Measurements from ENCODE around the gene STRA6. TPM values are rescaled to one million over a fixed set of nuclear protein-coding genes. Genes with fewer than 3 reads are reported as not detected.

The STRA6 gene
- polyA plus RNA-seq, 1 of the 3 experiments (the other 2 are of a cell fraction): 27.9 TPM

DNA sequence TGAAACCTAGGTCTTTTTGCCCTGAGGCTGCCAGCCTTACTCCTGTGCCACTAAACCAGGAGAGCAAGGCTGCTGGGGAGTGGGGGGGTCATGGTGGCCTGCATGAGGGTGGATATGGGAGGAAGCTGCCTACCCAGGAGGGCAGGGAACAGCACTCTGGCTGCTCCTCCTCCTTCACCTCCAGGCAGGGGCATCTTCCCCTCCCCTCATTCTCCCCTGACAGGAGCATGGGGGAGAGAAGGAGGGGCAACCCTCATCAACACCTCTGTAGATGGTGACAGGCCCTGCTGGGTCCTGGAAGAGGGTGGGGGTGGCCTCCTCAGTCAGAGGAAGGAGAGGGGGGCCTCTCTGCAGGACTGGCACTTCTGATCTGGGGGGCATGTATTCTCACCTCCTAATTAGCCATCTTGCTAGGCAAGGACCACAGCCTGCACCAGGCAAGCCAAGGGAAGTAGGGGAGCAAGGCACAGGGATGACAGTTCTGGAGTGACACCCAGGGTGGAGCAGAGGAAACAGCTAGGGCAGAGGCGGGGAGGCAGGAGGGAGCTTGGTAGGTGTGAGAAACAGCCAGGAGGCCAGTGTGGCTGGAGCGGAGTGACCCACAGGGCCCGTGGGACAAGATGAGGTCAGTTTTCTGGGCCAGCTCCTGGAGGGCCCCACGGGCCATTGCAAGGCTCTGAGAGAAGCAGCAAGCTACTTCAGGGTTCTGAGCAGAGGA, 38.5 kb upstream of the STRA6 start:
- CTCF ChIA-PET: interaction anchor here (1.1 to 2.6 kb wide), 5 partner anchors 9 to 105 kb away, joined by 3 to 14 read pairs (median 7); no protein-coding TSS in a partner anchor
- no peaks in the 10 kb centered on the region for H3K36me3 ChIP-seq (replicated peaks in 1 of 2; ENCODE audit: control insufficient read depth in 1 of 2, insufficient read depth in 2 of 2, low read length in 1 of 2)
- no peaks in the 10 kb centered on the region for H4K20me1 ChIP-seq (ENCODE audit: insufficient read depth)
- POLR2A ChIA-PET: interaction anchor here (1.0 to 2.1 kb wide), 3 partner anchors 13 to 50 kb away, joined by 3 to 5 read pairs (median 3); no protein-coding TSS in a partner anchor
- H3K9me2 ChIP-seq: no peaks in the 10 kb centered on the region
- H3K9ac ChIP-seq: no peak overlapping the region
- H3K4me2 ChIP-seq: peak overlapping the region; percentile 55
- no peak overlapping the region for H2AFZ ChIP-seq (ENCODE audit: low read depth)
- H3K4me3 ChIP-seq (ENCODE audit: low read depth in 2 of 2, low read length in 1 of 2): no peak overlapping the region
- H3K27me3 ChIP-seq (ENCODE audit: insufficient read depth): no peaks in the 10 kb centered on the region
- peak overlapping the region; percentile 70 to 97 for H3K27ac ChIP-seq (ENCODE audit: low read depth in 2 of 2, low read length in 1 of 2)
- peaks cover 52 to 68% of the 10 kb centered on the region in 2 experiments for H3K4me1 ChIP-seq (ENCODE audit: control insufficient read depth in 1 of 2, insufficient read depth in 2 of 2, low read depth in 1 of 2, low read length in 1 of 2)
- no peaks in the 10 kb centered on the region for H3F3A ChIP-seq (replicated peaks; ENCODE audit: insufficient read depth)
- DNase-seq: no peak
- TF ChIP-seq MXI1 (IDR thresholded peaks at IDR 0.05; ENCODE audit: low read depth, low read length) (no peak), TEAD4 (IDR thresholded peaks at IDR 0.05; ENCODE audit: borderline replicate concordance, insufficient read depth) (no peak), FOXM1 (IDR thresholded peaks at IDR 0.05; ENCODE audit: low read depth) (no peak)
- TF ChIP-seq, protein P1, sequence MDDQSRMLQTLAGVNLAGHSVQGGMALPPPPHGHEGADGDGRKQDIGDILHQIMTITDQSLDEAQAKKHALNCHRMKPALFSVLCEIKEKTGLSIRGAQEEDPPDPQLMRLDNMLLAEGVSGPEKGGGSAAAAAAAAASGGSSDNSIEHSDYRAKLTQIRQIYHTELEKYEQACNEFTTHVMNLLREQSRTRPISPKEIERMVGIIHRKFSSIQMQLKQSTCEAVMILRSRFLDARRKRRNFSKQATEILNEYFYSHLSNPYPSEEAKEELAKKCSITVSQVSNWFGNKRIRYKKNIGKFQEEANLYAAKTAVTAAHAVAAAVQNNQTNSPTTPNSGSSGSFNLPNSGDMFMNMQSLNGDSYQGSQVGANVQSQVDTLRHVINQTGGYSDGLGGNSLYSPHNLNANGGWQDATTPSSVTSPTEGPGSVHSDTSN (IDR thresholded peaks at IDR 0.05): no peak
- 87% methylated on average over 4 of the region's 4 CpGs for WGBS (ENCODE audit: low lambda C conversion rate)
- no peaks in the 10 kb centered on the region for H3K9me3 ChIP-seq
- H3K79me2 ChIP-seq (ENCODE audit: insufficient read depth): no peaks in the 10 kb centered on the region

- peak overlapping the region; percentile 55 for H3K4me2 ChIP-seq
- DNase-seq: peak; percentile 82
- H3F3A ChIP-seq (replicated peaks; ENCODE audit: insufficient read depth): no peaks in the 10 kb centered on the region
- no peak overlapping the region for H2AFZ ChIP-seq (ENCODE audit: low read depth)
- H3K27me3 ChIP-seq (ENCODE audit: insufficient read depth): no peaks in the 10 kb centered on the region
- no peak overlapping the region for H3K4me3 ChIP-seq (ENCODE audit: low read depth in 2 of 2, low read length in 1 of 2)
- POLR2A ChIA-PET: interaction anchor here (1.0 to 1.4 kb wide), 3 partner anchors 12 to 52 kb away, joined by 3 to 5 read pairs (median 3); no protein-coding TSS in a partner anchor
- peak overlapping the region; percentile 19; the same call in 1 of the 2 replicates for H3K9ac ChIP-seq
- no peaks in the 10 kb centered on the region for H3K9me3 ChIP-seq
- 4% methylated on average over 4 of the region's 5 CpGs for WGBS (ENCODE audit: low lambda C conversion rate)
- H4K20me1 ChIP-seq (ENCODE audit: insufficient read depth): no peaks in the 10 kb centered on the region
- no peaks in the 10 kb centered on the region for H3K9me2 ChIP-seq
- H3K27ac ChIP-seq (ENCODE audit: low read depth in 2 of 2, low read length in 1 of 2): peak overlapping the region; percentile 70 to 97
- peaks cover 49 to 59% of the 10 kb centered on the region in 2 experiments for H3K4me1 ChIP-seq (ENCODE audit: control insufficient read depth in 1 of 2, insufficient read depth in 2 of 2, low read depth in 1 of 2, low read length in 1 of 2)
- no peaks in the 10 kb centered on the region for H3K36me3 ChIP-seq (replicated peaks in 1 of 2; ENCODE audit: control insufficient read depth in 1 of 2, insufficient read depth in 2 of 2, low read length in 1 of 2)
- CTCF ChIA-PET: interaction anchor here (0.7 to 2.8 kb wide), 15 partner anchors 9 to 112 kb away, joined by 3 to 10 read pairs (median 4); no protein-coding TSS in a partner anchor
- H3K79me2 ChIP-seq (ENCODE audit: insufficient read depth): no peaks in the 10 kb centered on the region
- peak; percentile 27; the same call in 1 of the 2 replicates for TF ChIP-seq RCOR1 (IDR thresholded peaks at IDR 0.05; ENCODE audit: low read length)
- peak; percentile 76; the same call in 1 of the 2 replicates for TF ChIP-seq POLR2AphosphoS5 (IDR thresholded peaks at IDR 0.05; ENCODE audit: low read depth, low read length)
- TF ChIP-seq TCF12 (IDR thresholded peaks at IDR 0.05): peak; percentile 84
- TF ChIP-seq, protein P2, sequence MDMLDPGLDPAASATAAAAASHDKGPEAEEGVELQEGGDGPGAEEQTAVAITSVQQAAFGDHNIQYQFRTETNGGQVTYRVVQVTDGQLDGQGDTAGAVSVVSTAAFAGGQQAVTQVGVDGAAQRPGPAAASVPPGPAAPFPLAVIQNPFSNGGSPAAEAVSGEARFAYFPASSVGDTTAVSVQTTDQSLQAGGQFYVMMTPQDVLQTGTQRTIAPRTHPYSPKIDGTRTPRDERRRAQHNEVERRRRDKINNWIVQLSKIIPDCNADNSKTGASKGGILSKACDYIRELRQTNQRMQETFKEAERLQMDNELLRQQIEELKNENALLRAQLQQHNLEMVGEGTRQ (IDR thresholded peaks at IDR 0.05; ENCODE audit: borderline replicate concordance, low read depth, low read length): no peak
- peak; percentile 63 to 81; a peak in 3 of 4 replicates for TF ChIP-seq EP300 (IDR thresholded peaks at IDR 0.05; ENCODE audit: borderline replicate concordance in 1 of 2, low read depth in 1 of 2, low read length in 1 of 2)
- no peak for TF ChIP-seq EZH2phosphoT487 (IDR thresholded peaks at IDR 0.05; ENCODE audit: borderline replicate concordance, low read depth)
- TF ChIP-seq CHD2 (IDR thresholded peaks at IDR 0.05; ENCODE audit: low read length, partially characterized antibody): peak; percentile 75
- peak; percentile 100 for TF ChIP-seq NFIC (IDR thresholded peaks at IDR 0.05; ENCODE audit: borderline replicate concordance)
- no peak for TF ChIP-seq RFX5 (IDR thresholded peaks at IDR 0.05; ENCODE audit: low read length)
- no peak for TF ChIP-seq MXI1 (IDR thresholded peaks at IDR 0.05; ENCODE audit: low read depth, low read length)
- no peak for TF ChIP-seq ELF1 (IDR thresholded peaks at IDR 0.05)
- no peak for TF ChIP-seq GABPA (IDR thresholded peaks at IDR 0.05; ENCODE audit: low read depth)
- TF ChIP-seq SIN3A (IDR thresholded peaks at IDR 0.05; ENCODE audit: borderline replicate concordance, low read depth, low read length): peak; percentile 83; the same call in 1 of the 2 replicates
- no peak for TF ChIP-seq TAF1 (IDR thresholded peaks at IDR 0.05; ENCODE audit: borderline replicate concordance, low read depth, low read length)
- peak; percentile 38 for TF ChIP-seq SMC3 (IDR thresholded peaks at IDR 0.05; ENCODE audit: low read depth, low read length)
- TF ChIP-seq FOXJ3 (CRISPR knock-in tag; IDR thresholded peaks at IDR 0.05): peak; percentile 44; the same call in 1 of the 2 replicates
- TF ChIP-seq YY1 (IDR thresholded peaks at IDR 0.05; ENCODE audit: low read depth): no peak
- TF ChIP-seq REST (IDR thresholded peaks at IDR 0.05; ENCODE audit: low read depth, low read length): peak; percentile 78
Measured at GRCh38 chr15:74240002-74240568, 37.5 kb upstream of the STRA6 start.
